Transverse colon (tissue), 4 donors: Measurements from ENCODE around the gene GMEB1. TPM values are rescaled to one million over a fixed set of nuclear protein-coding genes. Genes with fewer than 3 reads are reported as not detected.

Source experiments
- DNase-seq: peaks from one replicate; pipeline ENCODE4 v3.0.0-alpha.2; 2019
- H3K27ac ChIP-seq, 4 donors: fragments of 200-600 bp; sonication (generic); 2 replicates each; pipeline ENCODE4 v1.5.1; 2016 to 2018; ENCODE audit warnings: inconsistent platforms in 4 of 4
- H3K27me3 ChIP-seq: fragments of 200-600 bp; sonication (generic); 2 replicates; pipeline ENCODE4 v1.5.1; 2017; ENCODE audit warnings: inconsistent platforms
- H3K36me3 ChIP-seq, 4 donors: fragments of 200-600 bp; sonication (generic); 2 replicates each; pipeline ENCODE4 v1.5.1; 2017 to 2019; ENCODE audit warnings: inconsistent platforms in 4 of 4
- H3K4me1 ChIP-seq, 4 donors: fragments of 200-600 bp; sonication (generic); 2 replicates each; pipeline ENCODE4 v1.5.1; 2017 to 2020; ENCODE audit warnings: inconsistent platforms in 4 of 4
- H3K4me3 ChIP-seq, 4 donors: fragments of 200-600 bp; sonication (generic); 1 replicate in 1 of 4; 2 replicates in 3 of 4; pipeline versions ENCODE4 v1.5.1 to v1.6.1; 2017 to 2019; ENCODE audit warnings: inconsistent platforms in 4 of 4
- H3K9me3 ChIP-seq, 2 donors: fragments of 200-600 bp; sonication (generic); 2 replicates each; pipeline ENCODE4 v1.5.1; 2017 to 2019; ENCODE audit warnings: inconsistent platforms in 2 of 2
- CTCF ChIP-seq, 5 experiments: fragments of 200-600 bp in 3 of 5; fragments of 450-650 bp in 2 of 5; sonication (generic) in 3 of 5; IDR thresholded peaks; 1 replicate in 2 of 5; 2 replicates in 3 of 5; pipeline ENCODE4 v1.5.1; 2016 to 2017; ENCODE audit warnings: antibody characterized with exemption in 5 of 5, inconsistent platforms in 3 of 5, mild to moderate bottlenecking in 2 of 5, moderate library complexity in 1 of 5
- EP300 ChIP-seq: sonication (generic); formaldehyde crosslinking; IDR thresholded peaks from one replicate; pipeline ENCODE4 v1.6.1; 2017; ENCODE audit warnings: antibody characterized with exemption, low read depth
- POLR2A ChIP-seq: fragments of 450-650 bp; IDR thresholded peaks from one replicate; pipeline ENCODE4 v1.6.1; 2016; ENCODE audit warnings: antibody characterized with exemption, mild to moderate bottlenecking, moderate library complexity
- POLR2AphosphoS5 ChIP-seq, 3 donors: sonication (generic); formaldehyde crosslinking; IDR thresholded peaks; one replicate each; pipeline ENCODE4 v1.6.1; 2016; ENCODE audit warnings: antibody characterized with exemption in 3 of 3
- WGBS, 2 donors: methylation state at CpG; one replicate each; pipeline ENCODE4 v1.1.5; 2018; ENCODE audit warnings: low coverage in 1 of 2; 5-methylcytosine and 5-hydroxymethylcytosine counted together
- in situ Hi-C, 4 donors: fragments of 200-750 bp; cut with MboI; loops; one replicate each; pipeline versions ENCODE4 v1.15.0 to v1.15.1; 2017; ENCODE audit warnings: low sequenced_read_pairs in 3 of 4, low pct_ligation_motif_present in 1 of 4, low pct_unique_long_range_greater_than_20kb in 1 of 4
- intact Hi-C: fragments of 100-400 bp; cut with DNase I; formaldehyde crosslinking; loops from one replicate; pipeline ENCODE4 v1.15.1; 2023; ENCODE audit warnings: low total_unique reads
- small RNA-seq, 4 donors: library from RNA; depleted of rRNA; stranded (forward); fragments of <200 nt; gene quantifications; one replicate each; pipeline ENCODE3, GENCODE V24; 2016
- total RNA-seq, 4 donors: library from RNA; depleted of rRNA; stranded (reverse); fragments of >200 nt; gene quantifications; one replicate each; pipeline ENCODE4 v1.1.0, GENCODE V29; 2016

GMEB1 gene
- total RNA-seq, 4 donors from 2014 or later: 4.4 to 10.4 (median 7.2) TPM

DNA sequence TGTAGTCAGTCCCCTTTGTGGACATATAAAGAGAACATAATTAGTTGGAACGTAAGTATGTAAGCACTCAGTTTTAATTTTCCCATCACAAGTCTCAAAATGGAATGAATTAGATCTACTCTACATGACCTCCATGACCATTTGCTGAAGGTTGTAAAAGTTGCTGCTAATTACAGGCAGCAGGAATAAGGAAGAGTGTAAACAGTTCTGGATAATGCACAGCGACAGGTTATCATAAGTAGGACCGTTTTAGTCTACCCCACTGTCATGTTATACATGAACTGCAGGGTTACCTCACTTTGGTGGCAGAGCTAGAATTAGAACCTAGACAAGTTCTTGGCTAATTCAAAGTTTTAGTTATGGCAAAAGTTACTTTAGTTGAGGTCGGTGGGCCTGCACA, 89.8 kb downstream of the GMEB1 start:
- intact Hi-C loops (no loop called here), in situ Hi-C loops (no loop called here)
- no peaks in the 10 kb centered on the region for H3K9me3 ChIP-seq
- WGBS, 2 donors: 55 to 62% methylated on average over 3 to 4 of the region's 4 CpGs
- no peak for DNase-seq
- H3K36me3 ChIP-seq: no peaks in the 10 kb centered on the region
- H3K4me1 ChIP-seq: peaks cover 6 to 53% (median 39%) of the 10 kb centered on the region in 4 donors
- H3K27ac ChIP-seq: no peak overlapping the region
- H3K27me3 ChIP-seq: no peaks in the 10 kb centered on the region
- no peak overlapping the region for H3K4me3 ChIP-seq
- no peak for TF ChIP-seq POLR2A
- no peak for TF ChIP-seq CTCF (IDR thresholded peaks at IDR 0.05)
- no peak for TF ChIP-seq POLR2AphosphoS5 (IDR thresholded peaks at IDR 0.05)
- TF ChIP-seq EP300: no peak

DNA sequence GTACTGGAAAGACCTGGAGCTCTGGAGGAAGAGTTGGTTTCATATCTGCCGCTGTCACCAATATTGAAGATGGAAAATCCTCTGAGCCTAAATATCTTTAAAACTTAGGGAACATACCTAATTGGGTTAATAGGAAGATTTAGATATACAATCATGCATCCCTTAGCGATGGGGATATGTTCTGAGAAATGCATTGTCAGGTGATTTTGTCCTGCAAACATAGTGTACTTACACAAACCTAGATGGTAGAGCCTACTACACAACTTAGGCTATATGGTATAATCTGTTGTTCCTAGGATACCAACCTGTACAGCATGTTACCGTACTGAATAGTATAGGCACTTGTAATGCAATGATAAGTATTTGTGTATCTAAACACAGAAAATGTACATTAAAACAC, 90.7 kb downstream of the GMEB1 start:
- Histone ChIP-seq H3K27me3 (no peaks in the 10 kb centered on the region), H3K4me3 (no peak overlapping the region), H3K9me3 (no peaks in the 10 kb centered on the region), H3K36me3 (no peaks in the 10 kb centered on the region), H3K4me1 (peaks cover 6 to 44% (median 35%) of the 10 kb centered on the region in 4 donors), H3K27ac (no peak overlapping the region)
- 97 to 100% methylated on average over 2 to 3 of the region's 3 CpGs for WGBS, 2 donors
- intact Hi-C loops: no loop called here
- TF ChIP-seq POLR2AphosphoS5 (IDR thresholded peaks at IDR 0.05) (no peak), POLR2A (no peak)
- no peak for DNase-seq
- in situ Hi-C loops: no loop called here

- Histone ChIP-seq H3K4me1 (peaks cover 0 to 25% (median 17%) of the 10 kb centered on the region in 4 donors), H3K36me3 (no peaks in the 10 kb centered on the region)
- 97% methylated on average over 5 of the region's 5 CpGs; no CpG with 5 or more reads in 1 of the 2 donors for WGBS, 2 donors
Measured at GRCh38 chr1:28761189-28761588, 92.6 kb downstream of the GMEB1 start.

DNA sequence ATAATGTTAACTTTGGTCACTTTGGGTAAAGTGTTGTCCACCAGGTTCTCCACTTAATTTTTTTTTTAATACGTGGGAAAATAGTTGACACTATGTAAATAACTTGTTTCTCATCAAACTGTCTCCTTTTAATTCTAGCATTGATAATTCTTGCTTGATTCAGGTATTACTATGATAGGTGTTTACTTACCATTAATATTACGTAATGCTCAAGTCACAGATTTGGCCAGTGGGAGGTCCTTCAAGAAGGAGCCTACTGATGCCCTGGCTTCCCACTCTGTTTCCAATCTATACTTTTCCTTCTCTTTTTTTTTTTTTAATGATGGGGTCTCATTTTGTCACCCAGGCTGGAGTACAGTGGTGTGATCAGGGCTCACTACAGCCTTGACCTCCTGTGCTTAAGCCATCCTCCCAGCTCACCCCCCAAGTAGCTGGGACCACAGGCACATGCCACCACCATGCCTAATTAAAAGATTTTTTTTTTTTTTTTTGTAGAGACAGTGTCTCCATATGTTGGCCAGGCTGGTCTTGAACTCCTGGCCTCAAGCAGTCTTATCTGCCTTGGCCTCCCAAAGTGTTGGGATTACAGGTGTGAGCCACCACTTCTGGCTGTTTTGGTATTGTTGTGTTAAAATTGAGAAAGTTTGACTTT, 98.1 kb downstream of the GMEB1 start:
- Histone ChIP-seq H3K4me3 (no peak overlapping the region), H3K9me3 (no peaks in the 10 kb centered on the region), H3K27ac (no peak overlapping the region), H3K27me3 (no peaks in the 10 kb centered on the region), H3K36me3 (peaks cover 0 to 17% (median 4%) of the 10 kb centered on the region in 4 donors), H3K4me1 (no peaks in the 10 kb centered on the region)
- 91 to 100% methylated on average over 1 to 2 of the region's 2 CpGs for WGBS, 2 donors
- intact Hi-C loops: no loop called here
- DNase-seq: no peak
- in situ Hi-C loops: no loop called here
- no peak for TF ChIP-seq CTCF (IDR thresholded peaks at IDR 0.05)
- TF ChIP-seq POLR2AphosphoS5 (IDR thresholded peaks at IDR 0.05): no peak
- no peak for TF ChIP-seq EP300
- no peak for TF ChIP-seq POLR2A

More at GRCh38 chr1:28761189-28761588, 92.6 kb downstream of the GMEB1 start:
- no peaks in the 10 kb centered on the region for H3K27me3 ChIP-seq
- in situ Hi-C loops: no loop called here
- H3K27ac ChIP-seq: no peak overlapping the region
- DNase-seq: no peak
- intact Hi-C loops: no loop called here
- no peaks in the 10 kb centered on the region for H3K9me3 ChIP-seq
- H3K4me3 ChIP-seq: no peak overlapping the region
- TF ChIP-seq POLR2A (no peak), POLR2AphosphoS5 (IDR thresholded peaks at IDR 0.05) (no peak), CTCF (IDR thresholded peaks at IDR 0.05) (no peak), EP300 (no peak)

Small RNA genes within 50 kb of the gene (small RNA-seq; reads per million reads assigned to genes)
- gene RF00422 (0 reads per million in 4 donors), gene RNU11 (0 reads per million in 4 donors)

Other genes with a start within 250 kb of the GMEB1 start
- 10 to 100 TPM; 13.0 to 87.9 (median 36.3) TPM for gene RCC1, start 162.7 kb upstream of the GMEB1 start, total RNA-seq
- 10 to 100 TPM in 2 of 4 donors, 1 to 10 TPM in 2; 4.1 to 25.4 (median 12.4) TPM for gene TRNAU1AP, start 115.7 kb upstream of the GMEB1 start, total RNA-seq
- 10 to 100 TPM in 1 of 4 donors, 1 to 10 TPM in 2, not detected in 1; 5.3 to 14.2 (median 5.6) TPM for gene RAB42, start 76.5 kb upstream of the GMEB1 start, total RNA-seq
- gene TAF12, start 25.7 kb upstream of the GMEB1 start, total RNA-seq: 10 to 100 TPM; 13.8 to 19.5 (median 15.2) TPM
- not detected for gene RNU11, start 20.2 kb upstream of the GMEB1 start, total RNA-seq
- 10 to 100 TPM; 33.2 to 56.1 (median 45.8) TPM for gene YTHDF2, start 68.2 kb downstream of the GMEB1 start, total RNA-seq
- under 1 TPM in 1 of 4 donors, not detected in 3; under 0.01 TPM for gene OPRD1, start 143.4 kb downstream of the GMEB1 start, total RNA-seq
- gene EPB41, start 245.8 kb downstream of the GMEB1 start, total RNA-seq: 100 to 1,000 TPM in 1 of 4 donors, 10 to 100 TPM in 3; 71.6 to 117 (median 92.6) TPM